Fibroblast of peridontal ligament (primary cell): ENCODE results near the gene ORMDL1.

Source experiments
- DNase-seq: peaks from one replicate; pipeline ENCODE4 v3.0.0-alpha.2; 2010; ENCODE audit errors: extremely low read depth

The ORMDL1 gene

DNA sequence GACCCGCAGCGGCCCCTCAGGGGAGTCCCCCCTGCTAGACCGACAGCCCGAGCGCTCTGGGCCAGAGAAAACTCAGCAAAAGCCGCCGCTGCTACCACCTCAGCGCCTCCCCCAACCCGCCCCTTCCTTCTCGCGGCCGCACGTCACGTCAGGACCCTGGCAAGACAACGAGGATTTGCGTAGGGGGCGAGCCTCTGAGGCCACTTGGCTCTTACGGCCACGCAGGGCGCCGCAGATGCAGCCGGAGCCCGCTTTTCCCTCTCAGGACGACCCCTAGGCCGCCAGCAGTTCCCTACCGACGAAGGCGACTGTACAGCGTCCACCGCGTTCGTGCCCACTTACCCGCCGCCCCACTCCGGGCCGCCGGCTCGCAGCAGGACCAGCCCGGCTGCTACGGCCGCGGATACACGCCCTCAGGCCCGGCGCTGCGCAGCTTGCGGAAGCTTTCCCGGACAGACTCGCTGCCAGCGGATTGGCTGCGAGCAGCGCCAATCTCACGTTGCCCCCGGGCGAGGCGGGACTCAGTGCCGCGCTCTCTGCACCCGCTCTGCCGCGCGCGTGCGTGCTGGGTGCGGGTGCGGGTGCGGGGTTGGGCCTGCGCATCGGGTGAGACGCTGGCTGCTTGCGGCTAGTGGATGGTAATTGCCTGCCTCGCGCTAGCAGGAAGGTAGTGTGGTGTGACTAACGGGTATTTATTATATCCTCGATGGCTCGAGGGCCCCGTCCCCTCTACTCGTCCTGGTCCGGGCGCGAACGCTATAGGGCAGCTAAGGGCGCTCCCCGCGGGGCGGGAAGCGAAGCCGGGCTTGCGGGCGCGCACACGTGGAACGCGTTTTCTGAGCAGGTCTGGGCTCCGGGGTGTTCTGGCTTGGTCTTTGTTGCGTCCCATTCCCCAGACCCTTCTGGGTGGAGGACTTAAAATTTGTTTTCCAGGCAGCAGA, at the start of gene ORMDL1, which contains the start of gene PMS1:
Gene ORMDL1, minus strand, starts transcription at position 413 of the 941 bp plus-strand sequence. CDS start 1,744 bp downstream, outside the sequence.
Gene PMS1, plus strand, starts transcription at position 524 of the 941 bp plus-strand sequence. CDS start 7,360 bp downstream, outside the sequence.
- DNase-seq: peak; percentile 94

DNA sequence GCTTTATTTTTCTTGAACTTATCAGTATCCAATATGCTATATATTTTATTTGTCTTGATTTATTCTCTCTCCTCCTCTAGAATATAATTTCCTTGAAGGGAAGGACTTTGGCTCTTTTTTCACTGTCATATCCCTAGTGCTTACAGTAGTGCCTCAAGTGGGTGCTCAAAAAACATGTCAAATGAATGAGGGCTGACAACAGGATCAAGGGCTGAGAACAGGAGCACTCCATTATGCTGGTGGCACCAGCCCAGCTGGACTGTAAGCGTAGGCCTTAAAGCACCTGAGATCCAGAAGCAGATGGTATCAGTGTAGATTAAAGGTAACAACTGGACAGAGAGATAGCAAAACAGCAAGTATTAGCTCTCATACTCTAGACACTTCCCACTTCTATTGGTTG, 46.4 kb upstream of the ORMDL1 start:
- no peak for DNase-seq

DNA sequence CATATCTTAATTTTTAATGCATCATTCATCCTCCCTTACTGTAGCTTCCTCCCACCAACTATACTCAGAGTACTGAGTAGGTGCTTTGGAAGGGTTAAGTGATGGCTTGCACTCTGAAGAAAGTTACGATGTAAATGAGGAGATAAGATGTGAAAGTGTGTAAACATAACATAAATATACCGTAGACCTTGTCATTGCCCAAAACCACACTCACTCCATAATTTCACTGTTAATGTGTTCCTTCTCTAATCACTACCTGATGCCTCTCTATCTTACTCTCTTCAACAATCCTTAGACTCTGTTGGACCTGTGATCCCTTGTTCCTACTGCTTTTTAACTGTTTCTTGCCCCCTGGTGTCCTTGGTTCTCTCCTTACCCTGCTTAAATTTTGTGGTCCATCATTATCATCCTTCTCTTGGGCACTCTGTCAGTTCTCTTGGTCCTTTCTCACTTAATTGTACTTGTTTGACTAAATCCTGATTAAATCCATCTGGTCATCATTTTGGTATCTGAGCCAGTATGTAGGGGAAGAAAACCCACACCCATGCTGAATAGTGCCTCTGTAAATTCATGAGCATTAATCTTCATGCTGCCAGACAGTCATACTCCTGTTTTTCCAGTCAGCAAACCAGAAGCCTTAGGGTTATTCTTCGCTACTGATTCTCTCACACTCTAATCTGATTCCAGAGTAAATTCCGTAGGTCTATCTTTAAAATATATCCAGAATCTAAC, 45.1 kb upstream of the ORMDL1 start:
- peak; percentile 77 for DNase-seq

DNA sequence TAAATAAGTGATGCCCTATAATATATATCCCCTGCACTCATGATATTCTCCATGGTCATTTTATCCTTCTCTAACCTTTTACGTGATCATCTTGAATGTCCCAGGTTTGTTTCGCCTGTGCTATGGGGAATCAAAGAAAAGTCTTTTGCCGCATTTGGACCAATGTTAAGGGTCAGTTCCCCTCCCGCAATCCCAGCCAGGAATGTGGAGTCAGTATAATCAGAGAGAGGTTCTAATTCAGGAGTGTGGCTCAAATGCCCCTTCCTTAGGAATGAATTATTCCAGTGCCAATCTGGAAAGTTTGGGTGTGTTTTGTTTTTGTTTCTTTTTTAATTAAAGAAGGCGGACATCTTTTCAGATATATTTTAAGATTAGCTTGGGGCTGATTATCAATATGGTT, 41.9 kb upstream of the ORMDL1 start:
- DNase-seq: no peak

DNA sequence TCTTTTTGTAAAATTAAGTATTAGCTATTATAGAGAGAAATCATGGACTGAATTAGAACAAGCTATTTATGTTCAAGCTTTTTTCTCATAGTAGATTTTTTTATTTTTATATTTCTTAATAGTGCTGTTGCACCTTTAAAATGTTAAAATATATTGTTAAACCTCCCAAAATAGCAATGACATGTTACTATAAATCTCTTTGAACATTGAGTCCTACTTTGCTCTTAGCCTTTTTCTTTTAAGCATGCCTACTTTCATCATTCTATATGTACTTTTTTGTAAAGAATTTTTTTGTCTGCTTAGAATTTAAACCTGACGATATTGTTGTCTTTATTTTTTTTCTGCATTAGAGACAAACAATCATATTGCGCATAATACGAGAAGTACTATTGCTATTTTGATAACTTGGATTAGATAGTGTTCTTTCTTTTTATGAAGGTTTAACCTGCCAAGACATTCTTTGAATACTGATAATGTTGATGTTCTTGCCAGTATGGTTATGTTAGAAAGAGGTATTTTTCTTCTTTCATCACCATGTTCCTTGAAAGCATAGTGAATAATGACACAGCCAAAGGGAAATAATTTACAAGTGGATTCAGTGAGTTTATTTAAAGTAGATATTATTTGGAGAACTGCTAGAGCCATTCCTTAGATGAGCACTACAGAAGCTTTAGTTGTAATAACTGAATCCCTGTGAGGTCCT, 40.7 kb upstream of the ORMDL1 start:
- DNase-seq: no peak

DNA sequence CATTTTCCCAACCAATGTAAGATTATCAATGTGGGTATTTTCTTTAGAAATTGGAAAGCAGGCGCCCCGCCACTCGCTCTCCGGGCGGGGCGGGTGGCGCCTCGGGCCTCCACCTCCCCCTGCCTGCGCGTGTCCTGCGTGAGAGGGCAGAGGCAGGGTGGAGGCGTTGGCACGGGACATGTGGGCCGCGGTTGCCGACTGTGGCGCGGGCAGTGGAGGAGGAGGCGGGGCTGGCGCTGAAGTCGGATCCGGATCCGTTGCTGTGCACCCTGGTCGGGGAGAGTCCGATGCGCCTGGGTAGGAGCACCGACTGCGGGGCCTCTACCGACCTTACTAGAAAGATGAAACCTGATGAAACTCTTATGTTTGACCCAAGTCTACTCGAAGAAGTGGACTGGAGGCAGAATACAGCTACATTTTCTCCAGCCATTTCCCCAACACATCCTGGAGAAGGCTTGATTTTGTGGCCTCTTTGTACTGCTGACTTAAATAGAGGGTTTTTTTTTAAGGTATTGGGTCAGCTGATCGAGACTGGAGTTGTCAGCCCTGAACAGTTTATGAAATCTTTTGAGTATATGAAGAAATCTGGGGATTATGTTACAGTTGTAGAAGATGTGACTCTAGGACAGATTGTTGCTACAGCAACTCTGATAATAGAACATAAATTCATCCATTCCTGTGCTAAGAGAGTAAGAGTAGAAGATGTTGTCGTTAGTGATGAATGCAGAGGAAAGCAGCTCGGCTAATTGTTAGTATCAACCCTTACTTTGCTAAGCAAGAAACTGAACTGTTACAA, 38.0 kb upstream of the ORMDL1 start:
- peak; percentile 88 for DNase-seq

DNA sequence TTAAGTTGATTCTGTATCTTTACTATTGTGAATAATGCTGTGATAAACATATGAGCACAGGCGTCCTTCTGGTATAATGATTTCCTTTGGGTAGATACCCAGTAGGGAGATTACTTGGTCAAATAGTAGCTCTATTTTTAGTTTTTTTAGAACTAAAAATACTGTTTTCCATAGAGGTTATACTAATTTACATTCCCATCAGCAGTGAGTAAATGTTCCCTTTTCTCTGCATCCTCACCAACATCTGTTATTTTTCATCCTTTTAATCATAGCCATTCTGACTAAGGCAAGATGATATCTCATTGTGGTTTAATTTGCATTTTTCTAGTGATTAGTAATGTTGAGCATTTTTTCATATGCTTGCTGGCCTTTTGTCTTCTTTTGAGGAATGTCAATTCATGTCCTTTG, 35.2 kb upstream of the ORMDL1 start:
- DNase-seq: peak; percentile 84

- no peak for DNase-seq
Observed at GRCh38 chr2:189818249-189819038, 34.3 kb upstream of the ORMDL1 start.

DNA sequence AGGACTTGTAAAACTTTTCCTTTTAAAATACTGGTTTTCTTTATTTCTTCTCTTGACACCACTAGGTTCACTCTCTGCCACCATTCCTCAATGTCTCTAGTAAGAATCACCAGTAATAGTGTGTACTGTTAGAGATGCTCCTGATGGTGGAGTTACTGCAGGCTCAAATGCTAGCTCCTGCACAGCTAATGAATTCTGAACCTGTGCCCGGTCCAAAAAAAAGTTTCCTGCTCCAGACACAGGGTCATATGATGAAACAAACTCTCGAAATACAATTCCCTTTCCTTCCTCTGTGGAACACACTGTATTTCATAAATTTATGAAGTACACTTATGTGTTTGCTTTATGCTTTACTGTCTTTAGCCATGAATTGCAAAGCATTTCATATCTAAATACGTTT, 19.3 kb upstream of the ORMDL1 start:
- no peak for DNase-seq

- DNase-seq: no peak
Observed at GRCh38 chr2:189802396-189802912, 18.3 kb upstream of the ORMDL1 start.

GRCh38 chr2:189799531-189799930, 15.4 kb upstream of the ORMDL1 start:
- DNase-seq: peak; percentile 69

GRCh38 chr2:189799030-189799331, 14.8 kb upstream of the ORMDL1 start:
- no peak for DNase-seq

- peak; percentile 89 for DNase-seq
Observed at GRCh38 chr2:189798312-189799029, 14.3 kb upstream of the ORMDL1 start.

DNA sequence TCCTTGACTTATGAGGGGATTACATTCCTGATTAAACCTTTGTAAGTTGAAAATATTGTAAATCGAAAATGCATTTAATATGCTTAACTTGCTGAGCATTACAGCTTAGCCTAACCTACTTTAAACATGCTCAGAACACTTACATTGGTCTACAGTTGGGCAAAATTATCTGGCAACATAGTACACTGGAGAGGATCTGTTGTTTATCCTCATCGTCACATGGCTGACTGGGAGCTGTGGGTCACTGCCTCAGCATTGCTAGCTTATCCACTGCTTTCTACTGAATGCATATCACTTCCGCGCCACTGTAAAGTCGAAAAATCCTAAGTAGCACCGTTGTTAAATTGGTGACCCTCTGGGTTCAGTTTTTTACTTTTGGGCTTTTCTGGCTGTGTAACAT, 13.8 kb upstream of the ORMDL1 start:
- peak; percentile 26 for DNase-seq

- DNase-seq: no peak
Observed at GRCh38 chr2:189794310-189794709, 10.2 kb upstream of the ORMDL1 start.

DNA sequence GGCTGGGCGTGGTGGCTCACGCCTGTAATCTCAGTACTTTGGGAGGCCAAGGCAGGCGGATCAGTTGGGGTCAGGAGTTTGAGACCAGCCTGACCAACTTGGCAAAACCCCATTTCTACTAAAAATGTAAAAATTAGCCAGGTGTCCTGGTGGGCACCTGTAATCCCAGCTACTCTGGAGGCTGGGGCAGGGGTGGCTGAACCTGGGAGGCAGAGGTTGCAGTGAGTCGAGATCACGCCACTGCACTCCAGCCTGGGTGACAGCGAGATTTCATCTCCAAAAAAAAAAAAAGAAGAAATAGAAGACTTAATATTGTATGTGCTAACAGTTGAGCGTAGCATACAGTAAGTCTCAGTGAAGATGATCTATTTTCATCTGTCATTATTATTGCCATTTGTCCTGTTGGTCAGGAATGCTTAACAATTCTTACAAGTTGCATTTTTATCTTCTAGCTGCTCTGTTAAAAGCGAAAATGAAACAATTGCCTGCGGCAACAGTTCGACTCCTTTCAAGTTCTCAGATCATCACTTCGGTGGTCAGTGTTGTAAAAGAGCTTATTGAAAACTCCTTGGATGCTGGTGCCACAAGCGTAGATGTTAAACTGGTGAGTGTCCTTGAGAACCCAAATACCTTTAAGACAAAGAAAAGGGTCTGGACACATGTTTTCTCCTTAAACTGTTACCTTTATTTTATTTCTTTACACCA, 7.4 kb upstream of the ORMDL1 start:
- no peak for DNase-seq

DNA sequence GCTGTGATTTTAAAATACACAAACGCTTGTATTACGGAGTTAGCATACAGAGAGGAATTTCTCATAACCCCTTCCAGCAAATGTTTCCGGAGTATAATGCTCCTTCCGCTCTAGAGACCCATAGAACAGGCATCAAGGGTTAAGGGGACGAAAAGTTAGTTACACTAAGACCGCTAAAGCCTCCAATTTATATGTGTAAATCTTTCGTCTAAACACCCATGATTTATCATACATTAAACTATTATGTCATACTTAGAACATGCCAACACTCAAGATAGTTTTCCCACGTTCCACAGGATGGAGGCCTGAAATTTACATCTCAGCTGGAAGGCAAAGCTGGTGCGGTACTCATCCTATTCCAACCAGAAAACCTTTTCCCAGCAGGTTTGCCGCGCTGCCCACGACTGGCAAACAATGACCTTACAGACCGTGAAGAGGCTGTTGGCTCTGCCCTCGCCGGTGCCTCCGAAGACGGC, 650 bp downstream of the ORMDL1 start:
- DNase-seq: peak; percentile 62

DNA sequence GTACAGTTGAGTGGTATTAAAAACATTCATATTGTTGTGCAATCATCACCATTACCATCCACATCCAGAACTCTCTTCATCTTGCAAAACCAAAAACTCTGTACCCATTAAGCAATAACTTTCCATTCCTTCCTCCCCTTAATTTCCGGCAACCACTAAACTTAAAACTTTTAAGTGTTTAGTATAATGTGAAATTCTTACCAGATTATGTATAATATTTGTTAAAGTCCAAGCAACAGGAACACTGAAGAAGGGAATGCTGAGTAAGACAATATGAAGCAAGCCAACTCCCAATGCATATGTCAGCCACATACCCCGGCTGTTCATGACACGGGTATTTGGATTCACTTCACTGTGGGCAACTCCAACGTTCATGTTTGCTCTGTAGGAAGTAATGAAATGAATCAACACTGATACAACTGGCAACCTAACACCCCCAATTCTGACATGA, 1.9 kb downstream of the ORMDL1 start:
- DNase-seq: peak; percentile 57

DNA sequence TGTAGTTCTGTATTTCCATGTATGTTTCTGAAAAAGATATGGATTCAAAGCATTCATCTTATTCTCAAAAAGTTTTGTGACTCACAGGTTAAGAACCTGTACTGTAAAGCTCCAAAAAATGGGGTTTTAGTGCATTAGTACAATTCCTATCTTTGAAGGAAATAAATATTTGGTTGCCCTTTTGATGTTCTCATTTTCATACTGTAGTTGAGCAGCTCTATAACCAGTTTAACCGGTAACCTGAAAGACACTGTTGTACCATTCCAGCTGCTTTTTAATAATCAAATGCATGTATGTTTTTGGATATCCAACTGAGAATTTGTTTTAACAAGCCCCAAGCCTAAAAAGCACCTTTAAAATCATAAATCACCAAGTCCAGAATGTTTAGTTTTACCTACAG, 11.9 kb downstream of the ORMDL1 start:
- no peak for DNase-seq
